ENCODE data around the gene GIPC3.

Gene GIPC3

GRCh38 chr19:3614858-3615505, 29.7 kb downstream of the GIPC3 start:
- Histone ChIP-seq H3K36me3 (ENCODE audit: insufficient read depth, low read length) (peaks cover 28% of the 10 kb centered on the region), H3K27me3 (ENCODE audit: insufficient read depth, low read length) (no peaks in the 10 kb centered on the region), H3K4me1 (ENCODE audit: insufficient read depth, low read length) (no peaks in the 10 kb centered on the region), H2AFZ (ENCODE audit: low read depth, low read length) (no peak overlapping the region), H3K4me3 (ENCODE audit: low read length) (no peak overlapping the region), H3K9me3 (ENCODE audit: low read length) (no peaks in the 10 kb centered on the region)

- no peaks in the 10 kb centered on the region for H3K9me3 ChIP-seq (ENCODE audit: low read length)
- H3K4me3 ChIP-seq (ENCODE audit: low read length), result no peak overlapping the region
- no peaks in the 10 kb centered on the region for H3K27me3 ChIP-seq (ENCODE audit: insufficient read depth, low read length)
- H2AFZ ChIP-seq (ENCODE audit: low read depth, low read length), result no peak overlapping the region
- no peaks in the 10 kb centered on the region for H3K4me1 ChIP-seq (ENCODE audit: insufficient read depth, low read length)
- peaks cover 31% of the 10 kb centered on the region for H3K36me3 ChIP-seq (ENCODE audit: insufficient read depth, low read length)
Observed at GRCh38 chr19:3615524-3616135, 30.4 kb downstream of the GIPC3 start.

GRCh38 chr19:3617463-3617862, 32.2 kb downstream of the GIPC3 start:
- no peaks in the 10 kb centered on the region for H3K4me1 ChIP-seq (ENCODE audit: insufficient read depth, low read length)
- H3K4me3 ChIP-seq (ENCODE audit: low read length), result no peak overlapping the region
- H3K27me3 ChIP-seq (ENCODE audit: insufficient read depth, low read length), result no peaks in the 10 kb centered on the region

GRCh38 chr19:3618144-3618810, 33.0 kb downstream of the GIPC3 start:
- peaks cover 25% of the 10 kb centered on the region for H3K36me3 ChIP-seq (ENCODE audit: insufficient read depth, low read length)
- no peaks in the 10 kb centered on the region for H3K9me3 ChIP-seq (ENCODE audit: low read length)
- H3K4me1 ChIP-seq (ENCODE audit: insufficient read depth, low read length), result no peaks in the 10 kb centered on the region
- H3K4me3 ChIP-seq (ENCODE audit: low read length), result no peak overlapping the region
- no peak overlapping the region for H2AFZ ChIP-seq (ENCODE audit: low read depth, low read length)
- no peaks in the 10 kb centered on the region for H3K27me3 ChIP-seq (ENCODE audit: insufficient read depth, low read length)

More at GRCh38 chr19:3617463-3617862, 32.2 kb downstream of the GIPC3 start:
- Histone ChIP-seq H3K36me3 (ENCODE audit: insufficient read depth, low read length) (peaks cover 22% of the 10 kb centered on the region), H3K9me3 (ENCODE audit: low read length) (no peaks in the 10 kb centered on the region), H2AFZ (ENCODE audit: low read depth, low read length) (no peak overlapping the region)

- H2AFZ ChIP-seq (ENCODE audit: low read depth, low read length), result no peak overlapping the region
- H3K4me1 ChIP-seq (ENCODE audit: insufficient read depth, low read length), result no peaks in the 10 kb centered on the region
- H3K9me3 ChIP-seq (ENCODE audit: low read length), result no peaks in the 10 kb centered on the region
- H3K27me3 ChIP-seq (ENCODE audit: insufficient read depth, low read length), result no peaks in the 10 kb centered on the region
- H3K4me3 ChIP-seq (ENCODE audit: low read length), result no peak overlapping the region
- H3K36me3 ChIP-seq (ENCODE audit: insufficient read depth, low read length), result peaks cover 21% of the 10 kb centered on the region
Observed at GRCh38 chr19:3618811-3619630, 33.7 kb downstream of the GIPC3 start.

- H3K4me1 ChIP-seq (ENCODE audit: insufficient read depth, low read length), result no peaks in the 10 kb centered on the region
- H3K27me3 ChIP-seq (ENCODE audit: insufficient read depth, low read length), result no peaks in the 10 kb centered on the region
- no peak overlapping the region for H3K4me3 ChIP-seq (ENCODE audit: low read length)
- H3K36me3 ChIP-seq (ENCODE audit: insufficient read depth, low read length), result peaks cover 21% of the 10 kb centered on the region
- no peaks in the 10 kb centered on the region for H3K9me3 ChIP-seq (ENCODE audit: low read length)
- H2AFZ ChIP-seq (ENCODE audit: low read depth, low read length), result no peak overlapping the region
Observed at GRCh38 chr19:3619631-3620012, 34.3 kb downstream of the GIPC3 start.

- H3K4me1 ChIP-seq (ENCODE audit: insufficient read depth, low read length), result peaks cover 6% of the 10 kb centered on the region
- H3K36me3 ChIP-seq (ENCODE audit: insufficient read depth, low read length), result peaks cover 21% of the 10 kb centered on the region
- no peaks in the 10 kb centered on the region for H3K9me3 ChIP-seq (ENCODE audit: low read length)
- H3K27me3 ChIP-seq (ENCODE audit: insufficient read depth, low read length), result no peaks in the 10 kb centered on the region
- H3K4me3 ChIP-seq (ENCODE audit: low read length), result no peak overlapping the region
- no peak overlapping the region for H2AFZ ChIP-seq (ENCODE audit: low read depth, low read length)
Observed at GRCh38 chr19:3620145-3620816, 35.0 kb downstream of the GIPC3 start.

- H3K27me3 ChIP-seq (ENCODE audit: insufficient read depth, low read length), result no peaks in the 10 kb centered on the region
- no peak overlapping the region for H2AFZ ChIP-seq (ENCODE audit: low read depth, low read length)
- no peak overlapping the region for H3K4me3 ChIP-seq (ENCODE audit: low read length)
- peaks cover 13% of the 10 kb centered on the region for H3K4me1 ChIP-seq (ENCODE audit: insufficient read depth, low read length)
- peaks cover 21% of the 10 kb centered on the region for H3K36me3 ChIP-seq (ENCODE audit: insufficient read depth, low read length)
- H3K9me3 ChIP-seq (ENCODE audit: low read length), result no peaks in the 10 kb centered on the region
Observed at GRCh38 chr19:3620817-3621547, 35.7 kb downstream of the GIPC3 start.

- Histone ChIP-seq H2AFZ (ENCODE audit: low read depth, low read length) (no peak overlapping the region), H3K36me3 (ENCODE audit: insufficient read depth, low read length) (peaks cover 21% of the 10 kb centered on the region), H3K27me3 (ENCODE audit: insufficient read depth, low read length) (no peaks in the 10 kb centered on the region), H3K4me1 (ENCODE audit: insufficient read depth, low read length) (peaks cover 13% of the 10 kb centered on the region), H3K9me3 (ENCODE audit: low read length) (no peaks in the 10 kb centered on the region), H3K4me3 (ENCODE audit: low read length) (no peak overlapping the region)
Observed at GRCh38 chr19:3621689-3622088, 36.4 kb downstream of the GIPC3 start.

GRCh38 chr19:3622224-3622623, 36.9 kb downstream of the GIPC3 start:
- H3K27me3 ChIP-seq (ENCODE audit: insufficient read depth, low read length), result no peaks in the 10 kb centered on the region
- H3K4me1 ChIP-seq (ENCODE audit: insufficient read depth, low read length), result peaks cover 13% of the 10 kb centered on the region
- no peak overlapping the region for H3K4me3 ChIP-seq (ENCODE audit: low read length)
- H3K9me3 ChIP-seq (ENCODE audit: low read length), result no peaks in the 10 kb centered on the region
- peaks cover 18% of the 10 kb centered on the region for H3K36me3 ChIP-seq (ENCODE audit: insufficient read depth, low read length)
- no peak overlapping the region for H2AFZ ChIP-seq (ENCODE audit: low read depth, low read length)

GRCh38 chr19:3623716-3624115, 38.4 kb downstream of the GIPC3 start:
- H3K36me3 ChIP-seq (ENCODE audit: insufficient read depth, low read length), result peaks cover 13% of the 10 kb centered on the region

GRCh38 chr19:3625996-3626472, 40.8 kb downstream of the GIPC3 start:
- Histone ChIP-seq H3K4me1 (ENCODE audit: insufficient read depth, low read length) (peaks cover 13% of the 10 kb centered on the region), H3K4me3 (ENCODE audit: low read length) (peak overlapping the region; percentile 89), H3K36me3 (ENCODE audit: insufficient read depth, low read length) (peaks cover 8% of the 10 kb centered on the region), H3K9me3 (ENCODE audit: low read length) (no peaks in the 10 kb centered on the region), H2AFZ (ENCODE audit: low read depth, low read length) (no peak overlapping the region), H3K27me3 (ENCODE audit: insufficient read depth, low read length) (no peaks in the 10 kb centered on the region)

More at GRCh38 chr19:3623716-3624115, 38.4 kb downstream of the GIPC3 start:
- H3K4me1 ChIP-seq (ENCODE audit: insufficient read depth, low read length), result peaks cover 13% of the 10 kb centered on the region
- no peak overlapping the region for H3K4me3 ChIP-seq (ENCODE audit: low read length)
- H3K27me3 ChIP-seq (ENCODE audit: insufficient read depth, low read length), result no peaks in the 10 kb centered on the region
- no peak overlapping the region for H2AFZ ChIP-seq (ENCODE audit: low read depth, low read length)
- H3K9me3 ChIP-seq (ENCODE audit: low read length), result no peaks in the 10 kb centered on the region

All from neuron (in vitro differentiated cells).